ENCODE results near the gene MSL3B. TPM values are rescaled to one million over a fixed set of nuclear protein-coding genes. Genes with fewer than 3 reads are reported as not detected.

The MSL3B gene

DNA sequence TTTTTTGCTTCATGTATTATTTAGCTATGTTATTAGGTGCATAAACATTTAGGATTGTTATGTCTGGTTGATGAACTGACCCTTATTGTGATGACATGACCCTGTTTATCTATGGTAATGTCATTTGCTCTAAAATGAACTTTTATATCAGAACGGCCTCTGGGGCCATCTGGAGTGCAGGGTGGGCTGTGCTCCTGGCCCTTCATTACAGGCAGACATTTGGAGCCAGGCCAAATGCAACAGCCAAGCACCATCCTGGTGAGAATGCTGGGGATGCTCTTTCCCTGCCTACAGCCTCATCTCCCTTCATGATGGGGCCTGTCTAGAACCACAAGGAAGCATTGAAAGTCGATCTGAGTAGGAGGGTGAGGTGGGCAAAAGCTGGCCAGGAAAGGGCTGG is 51.9 kb downstream of the MSL3B start:
- DNase-seq (ENCODE audit: low spot score), result no peak
- Mint-ChIP-seq H3K4me1 (ENCODE audit: unreplicated experiment) (peaks cover 3% of the 10 kb centered on the region), H3K36me3 (ENCODE audit: low read depth, unreplicated experiment) (no peaks in the 10 kb centered on the region), H3K27ac (ENCODE audit: unreplicated experiment) (no peak overlapping the region), H3K4me3 (ENCODE audit: unreplicated experiment) (no peak overlapping the region), H3K9me3 (ENCODE audit: unreplicated experiment) (no peaks in the 10 kb centered on the region), H3K27me3 (ENCODE audit: unreplicated experiment) (peaks cover 3% of the 10 kb centered on the region)
- TF ChIP-seq, protein P1, sequence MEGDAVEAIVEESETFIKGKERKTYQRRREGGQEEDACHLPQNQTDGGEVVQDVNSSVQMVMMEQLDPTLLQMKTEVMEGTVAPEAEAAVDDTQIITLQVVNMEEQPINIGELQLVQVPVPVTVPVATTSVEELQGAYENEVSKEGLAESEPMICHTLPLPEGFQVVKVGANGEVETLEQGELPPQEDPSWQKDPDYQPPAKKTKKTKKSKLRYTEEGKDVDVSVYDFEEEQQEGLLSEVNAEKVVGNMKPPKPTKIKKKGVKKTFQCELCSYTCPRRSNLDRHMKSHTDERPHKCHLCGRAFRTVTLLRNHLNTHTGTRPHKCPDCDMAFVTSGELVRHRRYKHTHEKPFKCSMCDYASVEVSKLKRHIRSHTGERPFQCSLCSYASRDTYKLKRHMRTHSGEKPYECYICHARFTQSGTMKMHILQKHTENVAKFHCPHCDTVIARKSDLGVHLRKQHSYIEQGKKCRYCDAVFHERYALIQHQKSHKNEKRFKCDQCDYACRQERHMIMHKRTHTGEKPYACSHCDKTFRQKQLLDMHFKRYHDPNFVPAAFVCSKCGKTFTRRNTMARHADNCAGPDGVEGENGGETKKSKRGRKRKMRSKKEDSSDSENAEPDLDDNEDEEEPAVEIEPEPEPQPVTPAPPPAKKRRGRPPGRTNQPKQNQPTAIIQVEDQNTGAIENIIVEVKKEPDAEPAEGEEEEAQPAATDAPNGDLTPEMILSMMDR (IDR thresholded peaks at IDR 0.05; ENCODE audit: unreplicated experiment), result no peak

DNA sequence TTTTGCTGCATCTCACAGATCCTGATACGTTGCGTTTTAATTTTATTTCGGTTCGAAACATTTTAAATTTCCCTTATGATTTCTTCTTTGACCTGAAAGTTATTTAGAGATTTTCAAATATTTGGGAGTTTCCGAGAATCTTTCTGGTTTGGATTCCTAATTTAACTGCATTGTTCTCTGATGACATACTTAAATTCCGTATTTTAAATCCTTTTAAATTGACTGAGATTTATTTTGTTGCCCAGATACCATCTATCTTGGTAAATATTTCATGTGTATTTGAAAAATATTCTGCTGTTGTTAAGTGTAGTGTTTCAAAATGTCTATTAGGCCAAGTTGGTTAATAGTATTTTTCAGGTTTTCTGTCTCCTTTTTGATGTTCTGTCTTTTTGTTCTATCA is 52.3 kb downstream of the MSL3B start:
- no peaks in the 10 kb centered on the region for H3K27me3 Mint-ChIP-seq (ENCODE audit: unreplicated experiment)
- peaks cover 3% of the 10 kb centered on the region for H3K4me1 Mint-ChIP-seq (ENCODE audit: unreplicated experiment)
- no peak for DNase-seq (ENCODE audit: low spot score)
- TF ChIP-seq, protein P1 (IDR thresholded peaks at IDR 0.05; ENCODE audit: unreplicated experiment), result no peak
- H3K36me3 Mint-ChIP-seq (ENCODE audit: low read depth, unreplicated experiment), result no peaks in the 10 kb centered on the region
- H3K4me3 Mint-ChIP-seq (ENCODE audit: unreplicated experiment), result no peak overlapping the region
- no peak overlapping the region for H3K27ac Mint-ChIP-seq (ENCODE audit: unreplicated experiment)
- no peaks in the 10 kb centered on the region for H3K9me3 Mint-ChIP-seq (ENCODE audit: unreplicated experiment)

Other genes starting within 250 kb of the MSL3B start
- not detected for gene UGT1A10, start 231.9 kb downstream of the MSL3B start, total RNA-seq (ENCODE audit: unreplicated experiment)
- not detected for gene UGT1A9, start 196.5 kb downstream of the MSL3B start, total RNA-seq (ENCODE audit: unreplicated experiment)
- gene UGT1A7, start 186.5 kb downstream of the MSL3B start, total RNA-seq (ENCODE audit: unreplicated experiment), result not detected
- not detected for gene UGT1A6, start 175.5 kb downstream of the MSL3B start, total RNA-seq (ENCODE audit: unreplicated experiment)
- not detected for gene UGT1A5, start 155.5 kb downstream of the MSL3B start, total RNA-seq (ENCODE audit: unreplicated experiment)
- not detected for gene UGT1A4, start 149.7 kb downstream of the MSL3B start, total RNA-seq (ENCODE audit: unreplicated experiment)
- gene UGT1A3, start 139.3 kb downstream of the MSL3B start, total RNA-seq (ENCODE audit: unreplicated experiment), result not detected
- gene UGT1A1, start 108.1 kb downstream of the MSL3B start, total RNA-seq (ENCODE audit: unreplicated experiment), result not detected
- gene MROH2A, start 90.1 kb downstream of the MSL3B start, total RNA-seq (ENCODE audit: unreplicated experiment), result 0.31 TPM
- 11.4 TPM for gene HJURP, start 13.9 kb downstream of the MSL3B start, total RNA-seq (ENCODE audit: unreplicated experiment)
- not detected for gene TRPM8, start 49.0 kb upstream of the MSL3B start, total RNA-seq (ENCODE audit: unreplicated experiment)
- not detected for gene SPP2, start 182.3 kb upstream of the MSL3B start, total RNA-seq (ENCODE audit: unreplicated experiment)

Measured in endothelial cell (in vitro differentiated cells).